SK-N-SH (cell line): ENCODE results near the gene PAM. TPM values are rescaled to one million over a fixed set of nuclear protein-coding genes. Genes with fewer than 3 reads are reported as not detected.
A peak's percentile ranks its signal among the peaks of the same experiment; 100 is the strongest.

Experiments
- CTCF ChIA-PET: fragments of 300-600, 350-600 bp; formaldehyde crosslinking; extraction: SDS; loops from one replicate; lab custom pipeline; 2021; lab: Yijun Ruan, JAX
- POLR2A ChIA-PET: fragments of 350-600 bp; sonication (Branson Sonifier 250); formaldehyde crosslinking; extraction: SDS; loops from one replicate; lab custom pipeline; 2020; ENCODE audit warnings: antibody characterized with exemption, inconsistent platforms; lab: Yijun Ruan, JAX
- DNase-seq: peaks from one replicate; pipeline ENCODE4 v3.0.0; 2012
- H2AFZ ChIP-seq: fragments of 200-600 bp; sonication (generic); 2 replicates; pipeline ENCODE4 v1.8.1; 2016; ENCODE audit warnings: antibody characterized with exemption, mild to moderate bottlenecking, low read depth
- H3F3A ChIP-seq: fragments of 200-600 bp; sonication (generic); replicated peaks from 2 replicates; pipeline ENCODE3; 2016; ENCODE audit warnings: antibody characterized with exemption, mild to moderate bottlenecking; ENCODE audit not compliant: insufficient read depth
- H3K27ac ChIP-seq, 2 experiments: fragments of 200-500 bp in 1 of 2; fragments of 200-600 bp in 1 of 2; sonication (Bioruptor generic) in 1 of 2; sonication (generic), shearing (Covaris generic) in 1 of 2; 2 replicates each; pipeline versions ENCODE4 v1.5.1 to v1.6.1; 2014 to 2016; ENCODE audit warnings: low read depth in 2 of 2, inconsistent platforms in 1 of 2, low read length in 1 of 2, mild to moderate bottlenecking in 1 of 2, mixed read lengths in 1 of 2
- H3K27me3 ChIP-seq: fragments of 200-600 bp; sonication (generic), shearing (Covaris generic); 2 replicates; pipeline ENCODE4 v1.6.1; 2016; ENCODE audit warnings: mixed run types; ENCODE audit not compliant: insufficient read depth
- H3K36me3 ChIP-seq, 2 experiments: fragments of 200-500 bp in 1 of 2; fragments of 200-600 bp in 1 of 2; sonication (Bioruptor generic) in 1 of 2; sonication (generic) in 1 of 2; replicated peaks in 1 of 2; 2 replicates each; pipeline versions ENCODE3 to v1.5.1; 2014 to 2016; ENCODE audit warnings: low read length in 1 of 2, mild to moderate bottlenecking in 1 of 2; ENCODE audit not compliant: insufficient read depth in 2 of 2, control insufficient read depth in 1 of 2
- H3K4me1 ChIP-seq, 2 experiments: fragments of 200-500 bp in 1 of 2; fragments of 200-600 bp in 1 of 2; sonication (Bioruptor generic) in 1 of 2; sonication (generic), shearing (Covaris generic) in 1 of 2; 2 replicates each; pipeline versions ENCODE4 v1.5.1 to v1.6.1; 2014 to 2016; ENCODE audit warnings: low read depth in 1 of 2, low read length in 1 of 2, mixed run types in 1 of 2; ENCODE audit not compliant: insufficient read depth in 2 of 2, control insufficient read depth in 1 of 2
- H3K4me2 ChIP-seq: fragments of 200-600 bp; sonication (generic), shearing (Covaris generic); 2 replicates; pipeline ENCODE4 v1.6.1; 2017; ENCODE audit warnings: mixed run types
- H3K4me3 ChIP-seq, 2 experiments: fragments of 200-500 bp in 1 of 2; fragments of 200-600 bp in 1 of 2; sonication (Bioruptor generic) in 1 of 2; sonication (generic), shearing (Covaris generic) in 1 of 2; 2 replicates each; pipeline versions ENCODE4 v1.5.1 to v1.8.1; 2014 to 2016; ENCODE audit warnings: low read depth in 2 of 2, inconsistent platforms in 1 of 2, low read length in 1 of 2, mild to moderate bottlenecking in 1 of 2, mixed read lengths in 1 of 2, moderate library complexity in 1 of 2
- H3K79me2 ChIP-seq: fragments of 200-600 bp; sonication (generic); 2 replicates; pipeline ENCODE4 v1.8.1; 2017; ENCODE audit warnings: mild to moderate bottlenecking; ENCODE audit not compliant: insufficient read depth
- H3K9ac ChIP-seq: fragments of 200-600 bp; sonication (generic); 2 replicates; pipeline ENCODE4 v1.6.1; 2017; ENCODE audit warnings: mixed run types
- H3K9me2 ChIP-seq: fragments of 200-600 bp; sonication (generic); 2 replicates; pipeline ENCODE4 v1.6.1; 2017; ENCODE audit warnings: mixed run types
- H3K9me3 ChIP-seq: fragments of 200-600 bp; sonication (generic); 2 replicates; pipeline ENCODE4 v1.6.1; 2017; ENCODE audit warnings: mixed run types, mild to moderate bottlenecking, moderate library complexity
- H4K20me1 ChIP-seq: fragments of 200-600 bp; sonication (generic); 2 replicates; pipeline ENCODE4 v1.6.1; 2017; ENCODE audit warnings: mild to moderate bottlenecking, mixed run types; ENCODE audit not compliant: insufficient read depth
- EP300 ChIP-seq, 2 experiments: IDR thresholded peaks; 2 replicates each; pipeline versions ENCODE4 v1.4.0 to v1.6.1; 2012; ENCODE audit warnings: borderline replicate concordance in 1 of 2, low read depth in 1 of 2, low read length in 1 of 2
- FOSL2 ChIP-seq: IDR thresholded peaks from 2 replicates; pipeline ENCODE4 v1.4.0; 2012; ENCODE audit warnings: low read depth, mild to moderate bottlenecking, moderate library complexity, borderline replicate concordance
- FOXJ3 ChIP-seq: sonication (generic); formaldehyde crosslinking; IDR thresholded peaks from 2 replicates; pipeline ENCODE4 v1.5.1; 2020; ENCODE audit warnings: mild to moderate bottlenecking, missing genetic modification reagents
- GABPA ChIP-seq: IDR thresholded peaks from 2 replicates; pipeline ENCODE4 v1.4.0; 2012; ENCODE audit warnings: low read depth, mild to moderate bottlenecking
- GATA2 ChIP-seq: sonication (generic); formaldehyde crosslinking; IDR thresholded peaks from 2 replicates; pipeline ENCODE4 v1.5.0; 2020; ENCODE audit warnings: mild to moderate bottlenecking, missing genetic modification reagents
- JUND ChIP-seq: IDR thresholded peaks from 2 replicates; pipeline ENCODE4 v1.4.0; 2012
- MEF2A ChIP-seq: IDR thresholded peaks from 2 replicates; pipeline ENCODE4 v1.4.0; 2012; ENCODE audit warnings: low read depth, borderline replicate concordance
- MXI1 ChIP-seq: IDR thresholded peaks from 2 replicates; pipeline ENCODE4 v1.6.1; 2012; ENCODE audit warnings: mild to moderate bottlenecking, low read depth, low read length, improper control_type of control experiment
- NFIC ChIP-seq: IDR thresholded peaks from 2 replicates; pipeline ENCODE4 v1.4.0; 2012; ENCODE audit warnings: borderline replicate concordance
- NRF1 ChIP-seq: IDR thresholded peaks from 2 replicates; pipeline ENCODE4 v1.6.1; 2012; ENCODE audit warnings: low read depth, mild to moderate bottlenecking, low read length
- POLR2AphosphoS5 ChIP-seq: IDR thresholded peaks from 2 replicates; pipeline ENCODE4 v1.6.1; 2012; ENCODE audit warnings: low read depth, low read length
- RAD21 ChIP-seq: IDR thresholded peaks from 2 replicates; pipeline ENCODE4 v1.6.1; 2012; ENCODE audit warnings: mild to moderate bottlenecking, low read length
- YY1 ChIP-seq: IDR thresholded peaks from 2 replicates; pipeline ENCODE4 v1.4.0; 2012; ENCODE audit warnings: low read depth, mild to moderate bottlenecking
- WGBS: methylation state at CpG from one replicate; pipeline ENCODE4 v1.1.6; 2017; ENCODE audit warnings: low lambda C conversion rate; 5-methylcytosine and 5-hydroxymethylcytosine counted together
- polyA plus RNA-seq, 3 experiments: library from polyadenylated mRNA; depleted of rRNA; stranded (reverse); fragments of >200 nt; gene quantifications; 2 replicates each; pipeline ENCODE4 v1.2.3, GENCODE V29; 2012
- TF ChIP-seq, protein P1 (sequence below): IDR thresholded peaks from 2 replicates; pipeline ENCODE4 v1.4.0; 2012; ENCODE audit warnings: low read depth, borderline replicate concordance
- TF ChIP-seq, protein P2 (sequence below): IDR thresholded peaks from 2 replicates; pipeline ENCODE4 v1.6.1; 2012; ENCODE audit warnings: mild to moderate bottlenecking, low read depth, low read length, moderate library complexity
- TF ChIP-seq, protein P3 (sequence below): IDR thresholded peaks from 2 replicates; pipeline ENCODE4 v1.4.0; 2012; ENCODE audit warnings: low read depth
- TF ChIP-seq, protein P4 (sequence below): IDR thresholded peaks from 2 replicates; pipeline ENCODE4; 2012

The PAM gene
- polyA plus RNA-seq, 1 of the 3 experiments (the other 2 are of a cell fraction) = 507 TPM

DNA sequence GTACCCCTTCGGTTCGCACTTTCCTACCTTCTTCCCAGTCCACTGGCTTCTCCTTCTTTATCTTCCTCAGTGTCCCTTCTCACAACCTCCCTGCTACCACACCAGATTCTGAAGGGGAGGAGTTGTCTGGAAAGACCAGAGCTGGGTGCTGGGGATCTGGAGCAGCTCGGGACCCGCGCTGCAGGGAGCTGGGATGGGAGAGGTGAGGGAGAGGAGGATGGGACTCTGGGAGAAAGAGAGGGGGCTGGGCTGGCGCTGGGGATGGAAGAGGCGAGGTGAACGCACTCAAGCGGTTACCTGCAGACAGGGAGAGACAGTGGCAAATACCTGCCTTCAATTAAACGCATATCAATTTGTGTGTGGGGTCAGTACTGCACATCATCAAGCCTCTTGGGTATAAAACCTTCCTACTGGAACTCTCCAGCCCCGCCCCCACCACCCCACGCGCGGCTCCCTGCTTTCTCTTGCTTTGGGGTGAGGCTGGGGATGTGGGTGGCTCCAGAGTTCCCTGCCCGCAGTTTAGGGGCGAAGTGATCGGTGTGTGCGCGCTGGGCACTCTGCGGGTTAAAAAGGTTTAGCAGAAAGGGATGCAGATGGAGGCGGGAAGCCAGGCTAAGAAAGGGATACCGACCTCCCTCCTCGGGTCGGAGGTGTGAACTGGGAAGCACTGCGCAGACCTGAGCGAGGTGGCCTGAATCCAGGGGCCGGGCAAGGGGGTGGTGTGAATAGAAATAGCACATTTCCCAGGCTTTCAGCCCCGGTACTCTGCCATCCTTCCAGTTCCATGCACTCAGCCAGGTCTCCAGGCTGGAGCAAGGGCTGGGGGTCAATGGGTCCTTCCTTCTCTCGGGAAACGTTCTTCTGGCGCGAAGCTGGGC, 977 bp upstream of the PAM start:
- peak overlapping the region; percentile 89 for H3K27ac ChIP-seq
- no peaks in the 10 kb centered on the region for H3K9me2 ChIP-seq
- ChIA-PET CTCF (interaction anchor here (1.1 to 6.0 kb wide), 6 partner anchors 9 to 218 kb away, joined by 3 to 36 read pairs (median 4); no protein-coding TSS in a partner anchor), POLR2A (interaction anchor here (0.7 to 1.5 kb wide), 4 partner anchors 9 to 366 kb away, joined by 3 to 6 read pairs (median 4); partner anchors contain the start of genes GIN1 and PPIP5K2)
- H3K4me3 ChIP-seq = peak overlapping the region; percentile 72 to 96
- H3K79me2 ChIP-seq = peaks cover 41% of the 10 kb centered on the region
- peak; percentile 77 for DNase-seq
- H4K20me1 ChIP-seq = no peaks in the 10 kb centered on the region; the same call in 1 of the 2 replicates
- no peaks in the 10 kb centered on the region for H3K27me3 ChIP-seq
- H2AFZ ChIP-seq = peak overlapping the region; percentile 91
- 40% methylated on average over 30 of the region's 32 CpGs for WGBS
- no peaks in the 10 kb centered on the region for H3K9me3 ChIP-seq
- no peaks in the 10 kb centered on the region for H3F3A ChIP-seq
- H3K4me2 ChIP-seq = peak overlapping the region; percentile 96
- peaks cover 13 to 15% of the 10 kb centered on the region in 2 experiments; a peak in 3 of 4 replicates for H3K4me1 ChIP-seq
- 0 out of 2 replicates have a peak, but pooled peaks have one; percentile 56 for TF ChIP-seq YY1
- TF ChIP-seq GATA2 (CRISPR knock-in tag) = no peak
- 0 out of 2 replicates have a peak, but pooled peaks have one; percentile 0 for TF ChIP-seq POLR2AphosphoS5
- no peak for TF ChIP-seq FOXJ3 (CRISPR knock-in tag)
- no peaks in the 10 kb centered on the region for H3K36me3 ChIP-seq
- peak overlapping the region; percentile 97 for H3K9ac ChIP-seq

DNA sequence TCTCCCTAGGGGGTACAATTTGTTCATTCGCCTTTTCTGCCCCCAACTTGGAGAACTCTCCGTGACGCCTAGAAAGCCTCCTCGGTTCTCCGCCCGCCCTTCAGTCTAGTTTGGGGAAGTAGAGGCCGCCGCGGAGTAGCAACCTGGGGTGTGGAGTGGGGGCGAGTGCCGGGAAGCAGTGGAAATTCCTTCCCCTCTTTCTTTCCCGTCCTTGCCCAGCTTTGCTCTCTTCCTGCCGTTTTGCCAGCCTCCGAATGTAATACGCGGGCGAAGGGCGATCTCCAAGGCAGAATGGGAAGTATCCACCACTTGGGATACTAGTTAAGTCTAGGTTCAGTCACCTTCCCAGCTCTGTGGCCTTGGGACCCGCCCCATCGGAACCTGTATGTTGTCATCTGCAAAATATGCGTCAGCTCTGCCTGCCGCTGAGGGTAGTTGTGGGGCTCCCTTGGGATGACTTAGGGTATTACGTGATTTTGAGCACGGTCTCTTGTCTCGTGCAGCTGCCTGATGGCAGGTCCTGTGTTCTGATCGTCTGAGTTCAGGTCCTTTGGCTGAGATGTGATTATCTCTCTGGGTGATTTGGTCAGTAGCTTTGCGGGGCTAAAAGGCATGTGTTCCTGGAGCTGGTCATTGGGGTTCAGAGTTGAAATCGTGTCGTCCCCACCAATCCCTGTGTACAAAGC, 724 bp downstream of the PAM start:
- 4% methylated on average over 28 of the region's 29 CpGs for WGBS
- peak overlapping the region; percentile 97 for H3K9ac ChIP-seq
- H3F3A ChIP-seq = no peaks in the 10 kb centered on the region
- H3K9me3 ChIP-seq = no peaks in the 10 kb centered on the region
- POLR2A ChIA-PET = interaction anchor here (1.5 kb wide), 1 partner anchor 110 kb away, joined by 5 read pairs; no protein-coding TSS in a partner anchor
- no peaks in the 10 kb centered on the region for H3K9me2 ChIP-seq
- H3K4me1 ChIP-seq = peaks cover 28 to 32% of the 10 kb centered on the region in 2 experiments; a peak in 3 of 4 replicates
- peaks cover 58% of the 10 kb centered on the region for H3K79me2 ChIP-seq
- peak overlapping the region; percentile 96 for H3K4me2 ChIP-seq
- H3K36me3 ChIP-seq = no peaks in the 10 kb centered on the region
- H3K27ac ChIP-seq = peak overlapping the region; percentile 89
- CTCF ChIA-PET = interaction anchor here (0.9 to 6.0 kb wide), 6 partner anchors 25 to 383 kb away, joined by 3 to 36 read pairs (median 8); no protein-coding TSS in a partner anchor
- no peaks in the 10 kb centered on the region; the same call in 1 of the 2 replicates for H4K20me1 ChIP-seq
- peak overlapping the region; percentile 98 for H2AFZ ChIP-seq
- peak; percentile 63 for DNase-seq
- peak overlapping the region; percentile 72 to 96 for H3K4me3 ChIP-seq
- no peaks in the 10 kb centered on the region for H3K27me3 ChIP-seq
- TF ChIP-seq, protein P1, sequence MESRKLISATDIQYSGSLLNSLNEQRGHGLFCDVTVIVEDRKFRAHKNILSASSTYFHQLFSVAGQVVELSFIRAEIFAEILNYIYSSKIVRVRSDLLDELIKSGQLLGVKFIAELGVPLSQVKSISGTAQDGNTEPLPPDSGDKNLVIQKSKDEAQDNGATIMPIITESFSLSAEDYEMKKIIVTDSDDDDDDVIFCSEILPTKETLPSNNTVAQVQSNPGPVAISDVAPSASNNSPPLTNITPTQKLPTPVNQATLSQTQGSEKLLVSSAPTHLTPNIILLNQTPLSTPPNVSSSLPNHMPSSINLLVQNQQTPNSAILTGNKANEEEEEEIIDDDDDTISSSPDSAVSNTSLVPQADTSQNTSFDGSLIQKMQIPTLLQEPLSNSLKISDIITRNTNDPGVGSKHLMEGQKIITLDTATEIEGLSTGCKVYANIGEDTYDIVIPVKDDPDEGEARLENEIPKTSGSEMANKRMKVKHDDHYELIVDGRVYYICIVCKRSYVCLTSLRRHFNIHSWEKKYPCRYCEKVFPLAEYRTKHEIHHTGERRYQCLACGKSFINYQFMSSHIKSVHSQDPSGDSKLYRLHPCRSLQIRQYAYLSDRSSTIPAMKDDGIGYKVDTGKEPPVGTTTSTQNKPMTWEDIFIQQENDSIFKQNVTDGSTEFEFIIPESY = no peak
- peak; percentile 13; the same call in 1 of the 2 replicates for TF ChIP-seq JUND
- 0 out of 2 replicates have a peak, but pooled peaks have one; percentile 12 for TF ChIP-seq RAD21
- no peak for TF ChIP-seq GABPA
- TF ChIP-seq, protein P2, sequence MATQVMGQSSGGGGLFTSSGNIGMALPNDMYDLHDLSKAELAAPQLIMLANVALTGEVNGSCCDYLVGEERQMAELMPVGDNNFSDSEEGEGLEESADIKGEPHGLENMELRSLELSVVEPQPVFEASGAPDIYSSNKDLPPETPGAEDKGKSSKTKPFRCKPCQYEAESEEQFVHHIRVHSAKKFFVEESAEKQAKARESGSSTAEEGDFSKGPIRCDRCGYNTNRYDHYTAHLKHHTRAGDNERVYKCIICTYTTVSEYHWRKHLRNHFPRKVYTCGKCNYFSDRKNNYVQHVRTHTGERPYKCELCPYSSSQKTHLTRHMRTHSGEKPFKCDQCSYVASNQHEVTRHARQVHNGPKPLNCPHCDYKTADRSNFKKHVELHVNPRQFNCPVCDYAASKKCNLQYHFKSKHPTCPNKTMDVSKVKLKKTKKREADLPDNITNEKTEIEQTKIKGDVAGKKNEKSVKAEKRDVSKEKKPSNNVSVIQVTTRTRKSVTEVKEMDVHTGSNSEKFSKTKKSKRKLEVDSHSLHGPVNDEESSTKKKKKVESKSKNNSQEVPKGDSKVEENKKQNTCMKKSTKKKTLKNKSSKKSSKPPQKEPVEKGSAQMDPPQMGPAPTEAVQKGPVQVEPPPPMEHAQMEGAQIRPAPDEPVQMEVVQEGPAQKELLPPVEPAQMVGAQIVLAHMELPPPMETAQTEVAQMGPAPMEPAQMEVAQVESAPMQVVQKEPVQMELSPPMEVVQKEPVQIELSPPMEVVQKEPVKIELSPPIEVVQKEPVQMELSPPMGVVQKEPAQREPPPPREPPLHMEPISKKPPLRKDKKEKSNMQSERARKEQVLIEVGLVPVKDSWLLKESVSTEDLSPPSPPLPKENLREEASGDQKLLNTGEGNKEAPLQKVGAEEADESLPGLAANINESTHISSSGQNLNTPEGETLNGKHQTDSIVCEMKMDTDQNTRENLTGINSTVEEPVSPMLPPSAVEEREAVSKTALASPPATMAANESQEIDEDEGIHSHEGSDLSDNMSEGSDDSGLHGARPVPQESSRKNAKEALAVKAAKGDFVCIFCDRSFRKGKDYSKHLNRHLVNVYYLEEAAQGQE = no peak
- no peak for TF ChIP-seq NFIC
- TF ChIP-seq, protein P3, sequence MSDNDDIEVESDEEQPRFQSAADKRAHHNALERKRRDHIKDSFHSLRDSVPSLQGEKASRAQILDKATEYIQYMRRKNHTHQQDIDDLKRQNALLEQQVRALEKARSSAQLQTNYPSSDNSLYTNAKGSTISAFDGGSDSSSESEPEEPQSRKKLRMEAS = peak; percentile 63; the same call in 1 of the 2 replicates
- TF ChIP-seq NRF1 = no peak
- peak; percentile 6; the same call in 1 of the 2 replicates for TF ChIP-seq FOSL2
- TF ChIP-seq, protein P4, sequence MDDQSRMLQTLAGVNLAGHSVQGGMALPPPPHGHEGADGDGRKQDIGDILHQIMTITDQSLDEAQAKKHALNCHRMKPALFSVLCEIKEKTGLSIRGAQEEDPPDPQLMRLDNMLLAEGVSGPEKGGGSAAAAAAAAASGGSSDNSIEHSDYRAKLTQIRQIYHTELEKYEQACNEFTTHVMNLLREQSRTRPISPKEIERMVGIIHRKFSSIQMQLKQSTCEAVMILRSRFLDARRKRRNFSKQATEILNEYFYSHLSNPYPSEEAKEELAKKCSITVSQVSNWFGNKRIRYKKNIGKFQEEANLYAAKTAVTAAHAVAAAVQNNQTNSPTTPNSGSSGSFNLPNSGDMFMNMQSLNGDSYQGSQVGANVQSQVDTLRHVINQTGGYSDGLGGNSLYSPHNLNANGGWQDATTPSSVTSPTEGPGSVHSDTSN = no peak
- no peak for TF ChIP-seq MEF2A
- TF ChIP-seq MXI1 = peak; percentile 71; the same call in 1 of the 2 replicates
- no peak for TF ChIP-seq POLR2AphosphoS5
- no peak for TF ChIP-seq EP300 (IDR thresholded peaks at IDR 0.05; ENCODE audit: borderline replicate concordance in 1 of 2, low read depth in 1 of 2, low read length in 1 of 2)
